ENCODE data around the gene KCNH1.

DNA sequence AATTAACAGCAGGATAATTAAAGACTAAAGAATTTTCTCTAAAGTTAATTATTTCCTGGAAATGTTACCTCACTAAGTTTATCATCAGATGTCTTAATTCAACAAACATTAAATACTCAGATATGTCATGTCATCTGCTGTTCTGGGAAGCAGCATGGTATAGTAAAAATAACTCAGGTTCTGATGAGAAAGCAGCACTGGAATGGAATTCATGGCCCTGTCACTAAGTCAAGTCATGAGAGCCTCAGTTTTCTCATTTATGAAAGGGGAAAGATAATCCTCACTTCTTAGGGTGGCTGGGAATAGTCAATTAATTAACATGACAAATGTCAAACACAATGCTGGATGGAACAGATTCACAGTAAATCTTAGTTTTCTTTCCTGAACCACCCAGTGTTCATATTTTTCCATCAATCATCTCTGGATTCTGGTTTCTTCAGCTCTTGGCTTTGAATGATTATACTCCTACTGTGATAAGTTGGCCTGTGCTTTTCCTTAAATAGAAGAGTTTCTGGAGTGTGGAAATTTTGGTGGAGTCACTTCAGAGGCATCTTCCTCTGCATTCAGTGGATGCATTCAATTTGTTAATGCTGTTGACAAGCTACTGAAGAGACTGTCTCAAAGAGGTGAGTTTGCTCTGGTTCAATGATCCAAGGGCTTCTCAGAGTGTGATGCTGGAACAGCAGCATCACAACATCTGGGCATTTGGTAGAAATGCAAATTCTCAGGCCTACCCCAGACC is 319.4 kb downstream of the KCNH1 start:
- TF ChIP-seq, protein P1, sequence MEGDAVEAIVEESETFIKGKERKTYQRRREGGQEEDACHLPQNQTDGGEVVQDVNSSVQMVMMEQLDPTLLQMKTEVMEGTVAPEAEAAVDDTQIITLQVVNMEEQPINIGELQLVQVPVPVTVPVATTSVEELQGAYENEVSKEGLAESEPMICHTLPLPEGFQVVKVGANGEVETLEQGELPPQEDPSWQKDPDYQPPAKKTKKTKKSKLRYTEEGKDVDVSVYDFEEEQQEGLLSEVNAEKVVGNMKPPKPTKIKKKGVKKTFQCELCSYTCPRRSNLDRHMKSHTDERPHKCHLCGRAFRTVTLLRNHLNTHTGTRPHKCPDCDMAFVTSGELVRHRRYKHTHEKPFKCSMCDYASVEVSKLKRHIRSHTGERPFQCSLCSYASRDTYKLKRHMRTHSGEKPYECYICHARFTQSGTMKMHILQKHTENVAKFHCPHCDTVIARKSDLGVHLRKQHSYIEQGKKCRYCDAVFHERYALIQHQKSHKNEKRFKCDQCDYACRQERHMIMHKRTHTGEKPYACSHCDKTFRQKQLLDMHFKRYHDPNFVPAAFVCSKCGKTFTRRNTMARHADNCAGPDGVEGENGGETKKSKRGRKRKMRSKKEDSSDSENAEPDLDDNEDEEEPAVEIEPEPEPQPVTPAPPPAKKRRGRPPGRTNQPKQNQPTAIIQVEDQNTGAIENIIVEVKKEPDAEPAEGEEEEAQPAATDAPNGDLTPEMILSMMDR (tag by site-specific recombination; IDR thresholded peaks at IDR 0.05): no peak
- TF ChIP-seq, protein P2, sequence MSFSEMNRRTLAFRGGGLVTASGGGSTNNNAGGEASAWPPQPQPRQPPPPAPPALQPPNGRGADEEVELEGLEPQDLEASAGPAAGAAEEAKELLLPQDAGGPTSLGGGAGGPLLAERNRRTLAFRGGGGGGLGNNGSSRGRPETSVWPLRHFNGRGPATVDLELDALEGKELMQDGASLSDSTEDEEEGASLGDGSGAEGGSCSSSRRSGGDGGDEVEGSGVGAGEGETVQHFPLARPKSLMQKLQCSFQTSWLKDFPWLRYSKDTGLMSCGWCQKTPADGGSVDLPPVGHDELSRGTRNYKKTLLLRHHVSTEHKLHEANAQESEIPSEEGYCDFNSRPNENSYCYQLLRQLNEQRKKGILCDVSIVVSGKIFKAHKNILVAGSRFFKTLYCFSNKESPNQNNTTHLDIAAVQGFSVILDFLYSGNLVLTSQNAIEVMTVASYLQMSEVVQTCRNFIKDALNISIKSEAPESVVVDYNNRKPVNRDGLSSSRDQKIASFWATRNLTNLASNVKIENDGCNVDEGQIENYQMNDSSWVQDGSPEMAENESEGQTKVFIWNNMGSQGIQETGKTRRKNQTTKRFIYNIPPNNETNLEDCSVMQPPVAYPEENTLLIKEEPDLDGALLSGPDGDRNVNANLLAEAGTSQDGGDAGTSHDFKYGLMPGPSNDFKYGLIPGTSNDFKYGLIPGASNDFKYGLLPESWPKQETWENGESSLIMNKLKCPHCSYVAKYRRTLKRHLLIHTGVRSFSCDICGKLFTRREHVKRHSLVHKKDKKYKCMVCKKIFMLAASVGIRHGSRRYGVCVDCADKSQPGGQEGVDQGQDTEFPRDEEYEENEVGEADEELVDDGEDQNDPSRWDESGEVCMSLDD (tag by site-specific recombination; IDR thresholded peaks at IDR 0.05): no peak
- TF ChIP-seq ZBTB17 (tag by site-specific recombination; IDR thresholded peaks at IDR 0.05) (no peak), ZNF837 (tag by site-specific recombination; IDR thresholded peaks at IDR 0.05) (no peak)

Data from HEK293 (cell line).